Lower leg skin (tissue), 4 donors: Measurements from ENCODE around the gene KIF7. TPM values are rescaled to one million over a fixed set of nuclear protein-coding genes. Genes with fewer than 3 reads are reported as not detected.
A peak's percentile ranks its signal among the peaks of the same experiment; 100 is the strongest.

Experiments
- DNase-seq, 2 donors: peaks; one replicate each; pipeline ENCODE4 v3.0.0-alpha.2; 2019; ENCODE audit warnings: low spot score in 2 of 2
- H3K4me3 ChIP-seq: fragments of 200-600 bp; sonication (generic); 2 replicates; pipeline ENCODE4 v1.5.1; 2017; ENCODE audit warnings: mild to moderate bottlenecking, low read depth; ENCODE audit not compliant: poor library complexity, severe bottlenecking
- POLR2A ChIP-seq, 2 donors: fragments of 450-650 bp; IDR thresholded peaks; one replicate each; pipeline ENCODE4 v1.6.1; 2016 to 2017; ENCODE audit warnings: antibody characterized with exemption in 2 of 2, mild to moderate bottlenecking in 1 of 2, moderate library complexity in 1 of 2
- WGBS, 2 donors: methylation state at CpG; one replicate each; pipeline ENCODE4 v1.1.5; 2018; 5-methylcytosine and 5-hydroxymethylcytosine counted together
- intact Hi-C: fragments of 100-400 bp; cut with DNase I; formaldehyde crosslinking; loops from one replicate; pipeline ENCODE4 v1.15.0; 2023; ENCODE audit warnings: low total_unique reads
- total RNA-seq, 4 donors: library from RNA; depleted of rRNA; stranded (reverse); fragments of >200 nt; gene quantifications; one replicate each; pipeline ENCODE4 v1.1.0, GENCODE V29; 2016
- TF ChIP-seq, protein P1 (sequence below), 3 donors: fragments of 450-650 bp; IDR thresholded peaks; one replicate each; pipeline ENCODE4 v1.5.1; 2016; ENCODE audit warnings: antibody characterized with exemption in 3 of 3, mild to moderate bottlenecking in 3 of 3, moderate library complexity in 2 of 3

KIF7 gene
- total RNA-seq, 4 donors from 2014 or later = 1.3 to 3.7 (median 1.9) TPM

- 88 to 90% methylated on average over 12 of the region's 12 CpGs for WGBS, 2 donors
- H3K4me3 ChIP-seq = no peak overlapping the region
- DNase-seq = peak in 1 of 2 donors; percentile 74
- intact Hi-C loops = no loop called here
- no peak for TF ChIP-seq POLR2A (IDR thresholded peaks at IDR 0.05)
- TF ChIP-seq, protein P1, sequence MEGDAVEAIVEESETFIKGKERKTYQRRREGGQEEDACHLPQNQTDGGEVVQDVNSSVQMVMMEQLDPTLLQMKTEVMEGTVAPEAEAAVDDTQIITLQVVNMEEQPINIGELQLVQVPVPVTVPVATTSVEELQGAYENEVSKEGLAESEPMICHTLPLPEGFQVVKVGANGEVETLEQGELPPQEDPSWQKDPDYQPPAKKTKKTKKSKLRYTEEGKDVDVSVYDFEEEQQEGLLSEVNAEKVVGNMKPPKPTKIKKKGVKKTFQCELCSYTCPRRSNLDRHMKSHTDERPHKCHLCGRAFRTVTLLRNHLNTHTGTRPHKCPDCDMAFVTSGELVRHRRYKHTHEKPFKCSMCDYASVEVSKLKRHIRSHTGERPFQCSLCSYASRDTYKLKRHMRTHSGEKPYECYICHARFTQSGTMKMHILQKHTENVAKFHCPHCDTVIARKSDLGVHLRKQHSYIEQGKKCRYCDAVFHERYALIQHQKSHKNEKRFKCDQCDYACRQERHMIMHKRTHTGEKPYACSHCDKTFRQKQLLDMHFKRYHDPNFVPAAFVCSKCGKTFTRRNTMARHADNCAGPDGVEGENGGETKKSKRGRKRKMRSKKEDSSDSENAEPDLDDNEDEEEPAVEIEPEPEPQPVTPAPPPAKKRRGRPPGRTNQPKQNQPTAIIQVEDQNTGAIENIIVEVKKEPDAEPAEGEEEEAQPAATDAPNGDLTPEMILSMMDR (IDR thresholded peaks at IDR 0.05) = no peak
Observed at GRCh38 chr15:89672221-89673164, 17.2 kb upstream of the KIF7 start.

DNA sequence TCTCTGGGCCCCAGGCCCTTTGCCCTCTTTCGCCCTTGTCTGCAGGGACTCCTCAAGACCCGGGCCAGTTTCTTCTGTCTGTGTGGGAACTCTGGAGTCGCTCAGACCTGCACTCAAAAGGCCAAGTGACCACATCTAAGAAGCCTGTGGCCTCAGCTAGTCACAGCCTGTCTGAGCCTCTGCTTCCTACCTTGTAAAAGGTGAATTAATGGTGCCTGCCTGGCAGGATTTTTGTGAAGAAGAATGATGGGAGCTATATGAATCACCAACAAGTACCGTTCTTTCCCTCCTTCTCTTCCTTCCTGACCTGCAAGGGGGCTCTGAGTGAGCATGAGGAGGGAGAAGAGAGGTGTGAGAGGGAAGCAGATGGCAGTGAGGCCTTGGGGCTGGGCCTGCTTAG lies 16.4 kb upstream of the KIF7 start:
- TF ChIP-seq, protein P1 (IDR thresholded peaks at IDR 0.05) = no peak
- TF ChIP-seq POLR2A (IDR thresholded peaks at IDR 0.05) = no peak
- 57 to 62% methylated on average over 4 of the region's 4 CpGs for WGBS, 2 donors
- intact Hi-C loops = no loop called here
- no peak overlapping the region for H3K4me3 ChIP-seq
- peak in 1 of 2 donors; percentile 7 for DNase-seq

DNA sequence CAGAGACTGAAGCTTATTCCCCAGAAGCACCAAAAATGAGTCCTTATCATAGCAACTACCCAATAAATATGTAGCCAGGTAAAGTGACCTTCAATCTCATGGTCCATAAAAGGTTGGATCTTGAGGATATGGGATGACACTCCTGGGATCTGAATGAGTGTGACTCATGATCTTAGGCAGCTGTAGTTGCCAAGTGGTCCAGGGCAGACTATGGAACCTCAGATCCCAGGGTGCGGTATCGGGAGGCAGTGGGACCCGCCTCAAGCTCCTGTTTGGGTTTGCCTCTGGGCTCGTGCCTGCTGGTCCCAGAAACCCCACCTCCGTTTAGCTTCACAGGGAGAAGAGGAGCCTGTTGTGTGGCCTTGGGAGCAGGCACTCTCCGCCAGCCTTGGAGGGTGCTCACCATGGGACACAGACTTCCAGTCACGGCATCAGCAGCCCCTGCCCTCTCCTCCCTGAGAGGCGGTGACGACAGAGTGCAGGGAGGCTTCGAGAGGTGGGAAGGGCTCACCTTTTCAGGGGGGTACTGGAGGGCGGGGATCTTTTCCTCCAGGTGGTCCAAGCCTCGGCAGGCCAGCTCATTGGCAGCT lies 15.8 kb upstream of the KIF7 start:
- no peak overlapping the region for H3K4me3 ChIP-seq
- WGBS, 2 donors = 70 to 86% methylated on average over 6 to 12 of the region's 12 CpGs
- TF ChIP-seq POLR2A (IDR thresholded peaks at IDR 0.05) = no peak
- TF ChIP-seq, protein P1 (IDR thresholded peaks at IDR 0.05) = no peak
- intact Hi-C loops = no loop called here
- peak in 1 of 2 donors; percentile 80 for DNase-seq

DNA sequence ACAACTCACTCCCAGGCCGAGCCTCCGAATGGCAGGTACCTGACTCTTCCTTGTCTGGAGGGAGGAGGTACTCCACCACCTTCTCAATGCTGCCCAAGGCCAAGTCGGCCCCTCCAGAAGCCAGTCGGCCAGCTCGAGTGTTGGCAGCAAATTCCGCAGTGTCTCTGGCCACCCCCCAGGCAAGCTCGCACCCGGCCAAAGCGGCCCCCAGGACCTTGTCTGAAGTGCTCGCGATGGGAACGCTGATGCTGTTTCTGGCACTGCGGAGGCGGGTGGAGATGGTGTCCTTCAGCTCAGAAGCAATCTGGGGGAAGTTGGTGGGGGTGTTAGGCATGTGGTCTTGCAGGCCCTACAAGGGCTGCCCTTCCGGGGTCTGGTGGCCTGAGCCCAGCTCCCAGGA lies 14.7 kb upstream of the KIF7 start:
- peak in 1 of 2 donors; percentile 72 for DNase-seq
- WGBS, 2 donors = 93 to 97% methylated on average over 12 to 15 of the region's 15 CpGs
- intact Hi-C loops = no loop called here
- no peak overlapping the region for H3K4me3 ChIP-seq
- TF ChIP-seq POLR2A (IDR thresholded peaks at IDR 0.05) = no peak
- TF ChIP-seq, protein P1 (IDR thresholded peaks at IDR 0.05) = no peak

DNA sequence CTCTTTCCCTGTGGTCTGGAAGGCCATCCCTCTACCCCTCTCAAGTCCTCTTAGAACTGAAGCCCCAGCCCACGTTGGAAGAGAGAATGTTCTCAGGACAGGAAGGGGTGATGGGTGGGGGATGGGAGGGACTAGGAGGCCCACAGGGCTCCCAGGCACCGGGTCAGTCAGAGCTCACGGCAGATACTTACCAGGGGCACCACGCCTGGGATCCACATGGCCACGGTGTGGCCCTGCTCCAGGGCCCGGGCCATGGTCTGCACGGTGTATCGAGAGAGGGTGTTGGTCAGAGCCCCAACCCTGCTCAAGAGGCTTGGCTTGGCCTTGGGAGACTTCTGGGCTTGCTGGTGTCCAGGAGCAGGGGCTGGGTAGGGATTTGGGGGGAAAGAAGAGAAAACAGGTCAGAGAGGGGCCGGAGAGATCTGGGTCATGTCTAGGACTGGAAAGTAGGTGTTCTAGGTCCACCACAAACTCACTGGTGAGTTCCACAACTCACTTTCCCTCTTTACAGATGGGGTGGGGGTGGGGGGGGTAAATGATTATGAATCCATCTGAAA lies 14.1 kb upstream of the KIF7 start:
- TF ChIP-seq, protein P1 (IDR thresholded peaks at IDR 0.05) = no peak
- no peak for TF ChIP-seq POLR2A (IDR thresholded peaks at IDR 0.05)
- peak in 1 of 2 donors; percentile 80 for DNase-seq
- WGBS, 2 donors = 80 to 86% methylated on average over 8 to 9 of the region's 9 CpGs
- H3K4me3 ChIP-seq = no peak overlapping the region
- intact Hi-C loops = no loop called here
